OCI-LY1 (cell line): Measurements from ENCODE around the gene AIP.

Experiments
- H2AFZ ChIP-seq: fragments of 200-600 bp; sonication (generic), shearing (Covaris generic); 2 replicates; pipeline ENCODE4 v1.6.0; 2014; ENCODE audit warnings: antibody characterized with exemption, mild to moderate bottlenecking, low read length
- H3F3A ChIP-seq: fragments of 200-600 bp; sonication (generic), shearing (Covaris generic); 2 replicates; pipeline ENCODE4 v1.6.0; 2014; ENCODE audit warnings: mild to moderate bottlenecking, antibody characterized with exemption, low read length, moderate library complexity; ENCODE audit not compliant: insufficient read depth
- H3K27ac ChIP-seq: fragments of 200-600 bp; sonication (generic); 2 replicates; pipeline ENCODE4 v1.5.1; 2014; ENCODE audit warnings: low read length, mixed run types, mild to moderate bottlenecking, low read depth; ENCODE audit not compliant: poor library complexity, severe bottlenecking
- H3K27me3 ChIP-seq: fragments of 200-600 bp; sonication (generic); 2 replicates; pipeline ENCODE4 v1.6.0; 2014; ENCODE audit warnings: antibody characterized with exemption, mild to moderate bottlenecking, low read length, moderate library complexity; ENCODE audit not compliant: insufficient read depth
- H3K36me3 ChIP-seq: fragments of 200-600 bp; sonication (generic); 2 replicates; pipeline ENCODE4 v1.6.1; 2014; ENCODE audit warnings: mild to moderate bottlenecking, antibody characterized with exemption, low read length, moderate library complexity, mixed read lengths; ENCODE audit not compliant: insufficient read depth
- H3K4me1 ChIP-seq: fragments of 200-600 bp; sonication (generic); 2 replicates; pipeline ENCODE4 v1.5.1; 2014; ENCODE audit warnings: mild to moderate bottlenecking, low read length, moderate library complexity; ENCODE audit not compliant: insufficient read depth, severe bottlenecking
- H3K4me2 ChIP-seq: fragments of 200-600 bp; sonication (generic), shearing (Covaris generic); 2 replicates; pipeline ENCODE4 v1.6.1; 2014; ENCODE audit warnings: low read length
- H3K4me3 ChIP-seq: fragments of 200-600 bp; sonication (generic); 2 replicates; pipeline ENCODE4 v1.5.1; 2014; ENCODE audit warnings: low read length, low read depth, mild to moderate bottlenecking, mixed read lengths; ENCODE audit not compliant: poor library complexity, severe bottlenecking
- H3K79me2 ChIP-seq: fragments of 200-600 bp; shearing (Covaris generic); 2 replicates; pipeline ENCODE4 v1.6.1; 2016; ENCODE audit warnings: mixed run types, low read length, mixed read lengths; ENCODE audit not compliant: insufficient read depth
- H3K9ac ChIP-seq: fragments of 200-600 bp; sonication (generic), shearing (Covaris generic); 2 replicates; pipeline ENCODE4 v1.6.1; 2014; ENCODE audit warnings: mild to moderate bottlenecking, low read length, mixed read lengths
- H3K9me2 ChIP-seq: fragments of 200-600 bp; sonication (generic), shearing (Covaris generic); 2 replicates; pipeline ENCODE4 v1.6.1; 2014; ENCODE audit warnings: low read depth, mild to moderate bottlenecking, low read length, mixed read lengths
- H3K9me3 ChIP-seq: fragments of 200-600 bp; shearing (Covaris generic); 2 replicates; pipeline ENCODE4 v1.6.1; 2014; ENCODE audit warnings: low read length, mixed read lengths
- H4K20me1 ChIP-seq: fragments of 200-600 bp; sonication (generic), shearing (Covaris generic); 2 replicates; pipeline ENCODE4 v1.6.0; 2016; ENCODE audit warnings: mild to moderate bottlenecking, low read length; ENCODE audit not compliant: insufficient read depth
- EZH2 ChIP-seq: fragments of 200-600 bp; sonication (generic), shearing (Covaris generic); IDR thresholded peaks from 2 replicates; pipeline ENCODE4 v1.8.0; 2017; ENCODE audit warnings: borderline replicate concordance, mixed run types, mild to moderate bottlenecking, antibody characterized with exemption, low read length, moderate library complexity, mixed read lengths
- TF ChIP-seq, protein P1 (sequence below): fragments of 200-600 bp; sonication (generic), shearing (Covaris generic); IDR thresholded peaks from 2 replicates; pipeline ENCODE4 v1.5.1; 2017; ENCODE audit warnings: mild to moderate bottlenecking, antibody characterized with exemption, low read length, moderate library complexity, mixed read lengths

The AIP gene

DNA sequence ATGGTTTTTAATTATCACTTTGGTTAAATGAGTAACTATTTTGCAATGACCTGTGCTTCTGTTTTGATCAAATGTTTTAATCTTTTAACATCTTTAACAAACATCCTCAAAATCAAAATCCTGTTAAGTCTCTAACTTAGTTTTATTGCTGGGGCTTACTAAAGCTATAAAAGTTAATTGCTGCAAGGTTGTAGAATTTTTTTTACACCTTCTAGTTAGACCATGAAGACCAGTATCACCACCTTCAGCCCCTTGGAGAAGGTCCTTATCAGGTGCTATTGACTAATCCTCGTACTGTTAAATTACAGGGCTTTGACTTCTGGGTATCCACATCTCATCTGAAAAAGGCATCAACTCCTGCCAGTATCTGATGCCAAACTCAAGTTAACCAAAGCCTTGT, 52.7 kb downstream of the AIP start:
- Histone ChIP-seq H3K9ac (no peak overlapping the region), H3K4me2 (no peak overlapping the region), H3K36me3 (no peaks in the 10 kb centered on the region), H3F3A (no peaks in the 10 kb centered on the region), H3K9me3 (peaks cover 21% of the 10 kb centered on the region), H4K20me1 (no peaks in the 10 kb centered on the region), H3K4me1 (no peaks in the 10 kb centered on the region), H3K4me3 (no peak overlapping the region), H3K79me2 (no peaks in the 10 kb centered on the region), H3K9me2 (no peaks in the 10 kb centered on the region), H3K27me3 (no peaks in the 10 kb centered on the region; the same call in 1 of the 2 replicates), H2AFZ (no peak overlapping the region), H3K27ac (no peak overlapping the region)
- TF ChIP-seq, protein P1, sequence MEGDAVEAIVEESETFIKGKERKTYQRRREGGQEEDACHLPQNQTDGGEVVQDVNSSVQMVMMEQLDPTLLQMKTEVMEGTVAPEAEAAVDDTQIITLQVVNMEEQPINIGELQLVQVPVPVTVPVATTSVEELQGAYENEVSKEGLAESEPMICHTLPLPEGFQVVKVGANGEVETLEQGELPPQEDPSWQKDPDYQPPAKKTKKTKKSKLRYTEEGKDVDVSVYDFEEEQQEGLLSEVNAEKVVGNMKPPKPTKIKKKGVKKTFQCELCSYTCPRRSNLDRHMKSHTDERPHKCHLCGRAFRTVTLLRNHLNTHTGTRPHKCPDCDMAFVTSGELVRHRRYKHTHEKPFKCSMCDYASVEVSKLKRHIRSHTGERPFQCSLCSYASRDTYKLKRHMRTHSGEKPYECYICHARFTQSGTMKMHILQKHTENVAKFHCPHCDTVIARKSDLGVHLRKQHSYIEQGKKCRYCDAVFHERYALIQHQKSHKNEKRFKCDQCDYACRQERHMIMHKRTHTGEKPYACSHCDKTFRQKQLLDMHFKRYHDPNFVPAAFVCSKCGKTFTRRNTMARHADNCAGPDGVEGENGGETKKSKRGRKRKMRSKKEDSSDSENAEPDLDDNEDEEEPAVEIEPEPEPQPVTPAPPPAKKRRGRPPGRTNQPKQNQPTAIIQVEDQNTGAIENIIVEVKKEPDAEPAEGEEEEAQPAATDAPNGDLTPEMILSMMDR: no peak
- no peak for TF ChIP-seq EZH2

DNA sequence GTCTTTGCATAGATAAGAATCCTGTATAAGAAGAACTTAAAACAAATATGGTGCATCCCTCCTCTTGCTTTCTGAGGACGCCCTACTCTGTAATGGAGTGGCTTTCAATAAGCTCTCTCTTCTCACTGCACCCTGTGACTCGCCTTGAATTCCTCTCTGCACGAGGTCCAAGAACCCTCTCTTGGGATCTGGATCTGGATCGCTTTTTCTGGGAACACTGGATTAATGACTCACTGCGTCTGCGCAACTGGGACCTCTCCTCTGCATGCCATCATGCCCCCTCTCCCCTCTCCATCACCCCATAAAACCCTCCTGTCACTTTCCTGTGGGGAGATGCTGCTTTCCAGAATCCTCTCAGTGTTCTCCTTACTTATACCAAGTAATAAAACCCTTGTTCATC, 55.5 kb downstream of the AIP start:
- no peak overlapping the region for H3K27ac ChIP-seq
- no peak overlapping the region for H2AFZ ChIP-seq
- H3K79me2 ChIP-seq: no peaks in the 10 kb centered on the region
- TF ChIP-seq, protein P1: no peak
- no peak for TF ChIP-seq EZH2
- H3K9ac ChIP-seq: no peak overlapping the region
- no peaks in the 10 kb centered on the region for H3K4me1 ChIP-seq
- H3K9me3 ChIP-seq: peaks cover 16% of the 10 kb centered on the region
- H3K36me3 ChIP-seq: no peaks in the 10 kb centered on the region
- no peaks in the 10 kb centered on the region for H3K9me2 ChIP-seq
- no peak overlapping the region for H3K4me2 ChIP-seq
- no peaks in the 10 kb centered on the region; the same call in 1 of the 2 replicates for H3K27me3 ChIP-seq
- H4K20me1 ChIP-seq: no peaks in the 10 kb centered on the region
- H3K4me3 ChIP-seq: no peak overlapping the region
- H3F3A ChIP-seq: no peaks in the 10 kb centered on the region

DNA sequence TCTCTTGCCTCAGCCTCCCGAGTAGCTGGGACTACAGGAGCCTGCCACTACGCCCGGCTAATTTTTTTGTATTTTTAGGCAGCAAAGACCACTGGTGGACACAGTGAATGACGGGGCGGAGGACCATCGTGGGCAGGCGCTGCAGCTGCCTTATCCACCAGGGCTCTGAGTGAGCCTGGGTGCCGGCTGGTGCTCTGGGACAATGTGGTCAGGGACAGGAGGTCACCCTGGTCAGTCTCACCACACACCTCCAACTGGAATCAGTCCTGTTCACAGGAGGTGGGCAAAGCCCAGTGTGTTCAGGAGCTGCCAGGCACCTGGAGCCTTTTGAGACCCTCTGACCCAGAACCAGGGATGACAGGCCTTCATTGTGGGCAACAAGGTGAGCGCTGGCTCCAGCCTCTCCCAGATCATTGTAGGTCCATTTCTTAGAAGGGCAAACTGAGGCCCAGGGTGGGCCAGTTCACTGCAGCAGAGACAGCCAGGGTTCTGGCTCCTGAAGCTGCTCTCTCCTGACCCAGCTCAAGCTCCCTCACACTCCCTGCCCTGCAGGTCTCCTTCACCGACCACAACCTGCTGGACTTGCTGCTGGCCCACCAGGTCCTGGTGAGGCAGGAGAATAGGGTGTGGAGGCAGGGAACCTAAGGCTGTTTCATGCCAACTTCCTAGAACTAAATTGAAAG, 56.1 kb downstream of the AIP start:
- Histone ChIP-seq H3K4me2 (no peak overlapping the region), H3K9me3 (peaks cover 9% of the 10 kb centered on the region), H3K36me3 (no peaks in the 10 kb centered on the region), H4K20me1 (no peaks in the 10 kb centered on the region), H3K27ac (no peak overlapping the region), H3K79me2 (no peaks in the 10 kb centered on the region), H3F3A (no peaks in the 10 kb centered on the region), H3K27me3 (no peaks in the 10 kb centered on the region; the same call in 1 of the 2 replicates), H2AFZ (no peak overlapping the region), H3K9ac (no peak overlapping the region), H3K4me1 (no peaks in the 10 kb centered on the region), H3K9me2 (no peaks in the 10 kb centered on the region), H3K4me3 (no peak overlapping the region)
- TF ChIP-seq EZH2: no peak
- TF ChIP-seq, protein P1: no peak
